Sigmoid colon (tissue), 7 donors: ENCODE measurements around the gene GFY. TPM values are rescaled to one million over a fixed set of nuclear protein-coding genes. Genes with fewer than 3 reads are reported as not detected.

Experiments
- DNase-seq: peaks from one replicate; pipeline ENCODE4 v3.0.0-alpha.2; 2019
- H3K27ac ChIP-seq, 4 donors: fragments of 200-600 bp; sonication (generic); one replicate each; pipeline ENCODE4 v1.5.1; 2016 to 2019; ENCODE audit warnings: mild to moderate bottlenecking in 1 of 4
- H3K27me3 ChIP-seq, 3 donors: fragments of 200-600 bp; sonication (generic); one replicate each; pipeline ENCODE4 v1.5.1; 2019; ENCODE audit warnings: mild to moderate bottlenecking in 1 of 3
- H3K36me3 ChIP-seq, 4 donors: fragments of 200-600 bp; sonication (generic); one replicate each; pipeline ENCODE4 v1.5.1; 2016 to 2019
- H3K4me1 ChIP-seq, 4 donors: fragments of 200-600 bp; sonication (generic); one replicate each; pipeline ENCODE4 v1.5.1; 2017 to 2019
- H3K4me3 ChIP-seq, 4 donors: fragments of 200-600 bp; sonication (generic); one replicate each; pipeline ENCODE4 v1.5.1; 2017 to 2019; ENCODE audit warnings: mild to moderate bottlenecking in 2 of 4, moderate library complexity in 1 of 4
- H3K9me3 ChIP-seq, 4 donors: fragments of 200-600 bp in 3 of 4; sonication (generic) in 3 of 4; one replicate each; pipeline versions ENCODE4 v1.5.1 to v1.6.1; 2013 to 2019
- EP300 ChIP-seq, 4 donors: sonication (generic); formaldehyde crosslinking; IDR thresholded peaks; one replicate each; pipeline ENCODE4 v1.6.1; 2017; ENCODE audit warnings: antibody characterized with exemption in 4 of 4
- POLR2A ChIP-seq, 2 donors: fragments of 450-650 bp; IDR thresholded peaks; one replicate each; pipeline ENCODE4 v1.6.1; 2016; ENCODE audit warnings: antibody characterized with exemption in 2 of 2, mild to moderate bottlenecking in 2 of 2, moderate library complexity in 2 of 2
- POLR2AphosphoS5 ChIP-seq, 4 donors: sonication (generic); formaldehyde crosslinking; IDR thresholded peaks; one replicate each; pipeline ENCODE4 v1.6.1; 2017; ENCODE audit warnings: antibody characterized with exemption in 4 of 4
- WGBS, 2 donors: extraction: QIAGEN DNeasy Blood & Tissue Kit; methylation state at CpG; one replicate each; pipeline ENCODE4 v1.1.7; 2013; 5-methylcytosine and 5-hydroxymethylcytosine counted together
- intact Hi-C: fragments of 100-400 bp; cut with DNase I; formaldehyde crosslinking; loops from one replicate; pipeline ENCODE4 v1.15.1; 2023
- polyA plus RNA-seq, 3 donors: library from polyadenylated mRNA; stranded (reverse); fragments of 200-250 nt; gene quantifications; one replicate each; pipeline ENCODE4 v1.2.3, GENCODE V29; 2013
- total RNA-seq, 4 donors: library from RNA; depleted of rRNA; stranded (reverse); fragments of >200 nt; gene quantifications; one replicate each; pipeline ENCODE4 v1.1.0, GENCODE V29; 2016
- TF ChIP-seq, protein P1 (sequence below), 4 experiments: fragments of 450-650 bp in 3 of 4; fragments of 200-600 bp in 1 of 4; IDR thresholded peaks; one replicate each; pipeline ENCODE4 v1.5.1; 2016 to 2019; ENCODE audit warnings: antibody characterized with exemption in 4 of 4, mild to moderate bottlenecking in 3 of 4, moderate library complexity in 2 of 4
- donor health status: healthy with polysubstance abuse.
- donor health status: Bipolar disorder and iron deficiency.
- donor health status: healthy.

GFY gene
- total and polyA plus RNA-seq, 7 donors = not detected

DNA sequence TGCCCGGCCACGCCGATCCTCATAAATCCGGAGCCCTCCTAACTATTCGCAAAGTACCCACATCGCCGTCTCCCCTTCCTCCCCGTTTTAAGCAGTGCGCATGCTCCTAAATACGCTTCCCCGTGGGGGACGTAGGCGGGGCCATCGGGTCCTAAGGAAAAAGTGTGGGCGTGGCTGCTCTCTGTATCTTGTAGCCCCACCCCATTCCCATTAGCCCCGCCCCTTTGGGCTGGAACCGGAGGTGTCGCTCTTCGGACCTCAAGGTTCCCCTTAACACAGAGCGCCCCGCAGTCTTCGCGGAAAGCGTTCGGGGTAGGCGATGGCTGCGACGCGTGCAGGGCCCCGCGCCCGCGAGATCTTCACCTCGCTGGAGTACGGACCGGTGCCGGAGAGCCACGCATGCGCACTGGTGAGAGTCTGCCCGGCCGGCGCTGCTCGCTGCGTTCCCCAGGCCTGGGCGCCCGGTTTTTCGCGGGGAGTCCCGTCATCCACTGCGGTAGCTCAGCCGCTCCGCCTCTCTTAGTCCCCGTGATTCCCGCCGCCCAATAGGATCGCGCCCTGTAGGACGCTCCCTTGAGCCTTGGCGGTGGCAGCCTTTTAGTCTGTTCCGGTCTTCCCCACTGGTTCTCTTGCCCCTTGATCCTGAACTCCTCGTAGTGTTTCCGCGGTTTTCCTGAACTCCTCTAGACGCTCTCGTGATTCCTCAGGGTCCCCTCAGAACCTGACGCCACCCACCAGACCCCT lies 28.0 kb downstream of the GFY start, which contains the start of gene ALDH16A1:
TSS of gene ALDH16A1 (plus strand) at position 213 of the 744 bp plus-strand sequence. CDS start at position 320, 107 bp downstream.
- H3K27ac ChIP-seq = peak within 1 kb of the TSS; percentile 96 to 99 (median 97)
- peak; percentile 99 for DNase-seq
- H3K9me3 ChIP-seq = no peaks in the 10 kb centered on the region
- TF ChIP-seq POLR2AphosphoS5 (IDR thresholded peaks at IDR 0.05) (peak; percentile 90 to 97 (median 96)), EP300 (IDR thresholded peaks at IDR 0.05) (peak in 1 of 4 donors; percentile 31), POLR2A (IDR thresholded peaks at IDR 0.05) (peak; percentile 69 to 89)
- TF ChIP-seq, protein P1, sequence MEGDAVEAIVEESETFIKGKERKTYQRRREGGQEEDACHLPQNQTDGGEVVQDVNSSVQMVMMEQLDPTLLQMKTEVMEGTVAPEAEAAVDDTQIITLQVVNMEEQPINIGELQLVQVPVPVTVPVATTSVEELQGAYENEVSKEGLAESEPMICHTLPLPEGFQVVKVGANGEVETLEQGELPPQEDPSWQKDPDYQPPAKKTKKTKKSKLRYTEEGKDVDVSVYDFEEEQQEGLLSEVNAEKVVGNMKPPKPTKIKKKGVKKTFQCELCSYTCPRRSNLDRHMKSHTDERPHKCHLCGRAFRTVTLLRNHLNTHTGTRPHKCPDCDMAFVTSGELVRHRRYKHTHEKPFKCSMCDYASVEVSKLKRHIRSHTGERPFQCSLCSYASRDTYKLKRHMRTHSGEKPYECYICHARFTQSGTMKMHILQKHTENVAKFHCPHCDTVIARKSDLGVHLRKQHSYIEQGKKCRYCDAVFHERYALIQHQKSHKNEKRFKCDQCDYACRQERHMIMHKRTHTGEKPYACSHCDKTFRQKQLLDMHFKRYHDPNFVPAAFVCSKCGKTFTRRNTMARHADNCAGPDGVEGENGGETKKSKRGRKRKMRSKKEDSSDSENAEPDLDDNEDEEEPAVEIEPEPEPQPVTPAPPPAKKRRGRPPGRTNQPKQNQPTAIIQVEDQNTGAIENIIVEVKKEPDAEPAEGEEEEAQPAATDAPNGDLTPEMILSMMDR (IDR thresholded peaks at IDR 0.05) = no peak
- 0% methylated on average over 66 of the region's 66 CpGs for WGBS, 2 donors
- intact Hi-C loops = loop anchor here (5.0 to 10.0 kb wide), 3 partner anchors 368 to 572 kb away; partner anchors contain the start of genes AKT1S1, SNRNP70, TBC1D17 and VRK3
- no peaks in the 10 kb centered on the region for H3K27me3 ChIP-seq
- peak within 1 kb of the TSS; percentile 51 to 66 (median 54) for H3K4me3 ChIP-seq
- H3K36me3 ChIP-seq = peaks cover 0 to 10% (median 6%) of the 10 kb centered on the region in 4 donors
- peaks cover 0 to 37% (median 16%) of the 10 kb centered on the region in 4 donors for H3K4me1 ChIP-seq

DNA sequence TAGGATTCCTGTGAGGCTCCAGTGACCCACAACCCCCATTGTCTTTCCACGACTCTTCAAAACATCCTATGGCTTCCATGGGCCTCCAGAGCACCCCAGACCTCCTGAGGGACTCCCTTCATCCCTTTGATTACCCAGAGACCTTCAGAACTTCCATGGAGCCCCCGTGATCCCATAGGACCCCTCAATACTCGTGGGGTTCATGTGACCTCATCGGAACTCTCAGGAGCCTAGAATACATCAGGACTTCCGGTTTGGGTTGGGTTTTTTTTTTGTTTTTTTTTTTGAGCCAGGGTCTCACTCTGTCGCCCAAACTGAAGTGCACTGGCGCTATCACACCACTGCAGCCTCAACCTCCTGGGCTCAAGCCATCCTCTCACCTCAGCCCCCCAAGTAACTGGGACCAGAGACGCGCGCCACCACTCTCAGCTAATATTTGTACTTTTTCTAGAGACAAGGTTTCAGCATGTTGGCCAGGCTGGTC lies 28.6 kb downstream of the GFY start:
- no peak for DNase-seq
- Histone ChIP-seq H3K4me1 (peaks cover 0 to 36% (median 15%) of the 10 kb centered on the region in 4 donors), H3K27ac (peak overlapping the region; percentile 96 to 99 (median 97)), H3K4me3 (peak overlapping the region; percentile 51 to 65 (median 52)), H3K9me3 (no peaks in the 10 kb centered on the region), H3K36me3 (peaks cover 0 to 8% (median 5%) of the 10 kb centered on the region in 4 donors), H3K27me3 (no peaks in the 10 kb centered on the region)
- WGBS, 2 donors = 39 to 41% methylated on average over 10 of the region's 10 CpGs
- intact Hi-C loops = loop anchor here (5.0 to 10.0 kb wide), 3 partner anchors 369 to 571 kb away; partner anchors contain the start of genes AKT1S1, SNRNP70, TBC1D17 and VRK3
- TF ChIP-seq, protein P1 (IDR thresholded peaks at IDR 0.05) = no peak
- TF ChIP-seq EP300 (IDR thresholded peaks at IDR 0.05) (no peak), POLR2AphosphoS5 (IDR thresholded peaks at IDR 0.05) (no peak), POLR2A (IDR thresholded peaks at IDR 0.05) (no peak)

DNA sequence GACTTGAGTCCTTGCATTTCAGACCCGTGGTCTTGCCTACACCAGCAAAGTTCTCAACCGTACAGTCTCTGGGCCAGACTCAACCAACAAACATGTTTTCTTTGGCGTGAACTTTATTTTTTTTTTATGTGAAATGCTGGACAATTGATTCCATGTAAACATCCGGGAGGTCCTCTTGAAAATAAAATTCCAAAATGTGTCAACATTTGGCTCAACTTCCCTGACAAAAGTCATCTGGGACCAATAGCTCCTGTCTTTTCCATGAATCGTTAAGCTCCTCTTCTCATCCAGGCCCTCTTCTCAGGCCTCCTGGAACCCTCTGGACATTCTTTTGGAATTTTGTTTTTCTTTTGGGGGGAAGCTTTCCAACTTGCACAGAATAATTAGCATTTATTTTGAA lies 30.6 kb downstream of the GFY start:
- H3K27ac ChIP-seq = peak overlapping the region; percentile 49 to 72 (median 55)
- no peak for TF ChIP-seq EP300 (IDR thresholded peaks at IDR 0.05)
- peak in 1 of 4 donors; percentile 8 for TF ChIP-seq POLR2AphosphoS5 (IDR thresholded peaks at IDR 0.05)
- peaks cover 0 to 30% (median 14%) of the 10 kb centered on the region in 4 donors for H3K4me1 ChIP-seq
- 77% methylated on average over 5 of the region's 5 CpGs for WGBS, 2 donors
- no peak for DNase-seq
- H3K4me3 ChIP-seq = no peak overlapping the region
- intact Hi-C loops = loop anchor here (10.0 kb wide), 2 partner anchors 371 to 569 kb away; partner anchors contain the start of genes SNRNP70, VRK3 and ZNF473
- no peaks in the 10 kb centered on the region for H3K27me3 ChIP-seq
- no peaks in the 10 kb centered on the region for H3K9me3 ChIP-seq
- peaks cover 0 to 18% (median 4%) of the 10 kb centered on the region in 4 donors for H3K36me3 ChIP-seq

DNA sequence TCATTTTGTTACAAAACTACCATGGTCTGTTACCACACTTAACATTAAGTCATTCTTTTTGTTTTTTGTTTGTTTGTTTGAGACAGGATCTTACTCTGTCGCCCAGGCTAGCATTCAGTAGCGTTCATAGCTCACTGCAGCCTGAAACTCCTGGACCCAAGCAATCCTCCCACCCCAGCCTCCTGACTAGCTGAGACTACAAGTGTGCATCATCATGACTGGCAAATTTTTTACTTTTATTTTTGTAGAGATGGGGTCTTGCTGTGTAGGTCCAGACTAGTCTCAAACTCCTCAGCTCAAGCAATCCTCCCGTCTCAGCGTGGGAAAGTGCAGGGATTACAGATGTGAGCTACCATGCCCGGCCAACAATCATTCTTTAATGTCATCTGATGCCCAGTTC lies 31.1 kb downstream of the GFY start:
- intact Hi-C loops = loop anchor here (10.0 kb wide), 2 partner anchors 372 to 568 kb away; partner anchors contain the start of genes SNRNP70, VRK3 and ZNF473
- WGBS, 2 donors = 81 to 85% methylated on average over 5 of the region's 5 CpGs
- no peak for DNase-seq
- H3K27ac ChIP-seq = peak overlapping the region; percentile 49 to 72 (median 55)
- no peak for TF ChIP-seq POLR2A (IDR thresholded peaks at IDR 0.05)
- no peak for TF ChIP-seq POLR2AphosphoS5 (IDR thresholded peaks at IDR 0.05)
- TF ChIP-seq, protein P1 (IDR thresholded peaks at IDR 0.05) = no peak
- no peak for TF ChIP-seq EP300 (IDR thresholded peaks at IDR 0.05)
- no peaks in the 10 kb centered on the region for H3K9me3 ChIP-seq
- H3K27me3 ChIP-seq = no peaks in the 10 kb centered on the region
- H3K4me1 ChIP-seq = peaks cover 0 to 24% (median 11%) of the 10 kb centered on the region in 4 donors
- H3K36me3 ChIP-seq = peaks cover 0 to 19% (median 4%) of the 10 kb centered on the region in 4 donors
- no peak overlapping the region for H3K4me3 ChIP-seq

DNA sequence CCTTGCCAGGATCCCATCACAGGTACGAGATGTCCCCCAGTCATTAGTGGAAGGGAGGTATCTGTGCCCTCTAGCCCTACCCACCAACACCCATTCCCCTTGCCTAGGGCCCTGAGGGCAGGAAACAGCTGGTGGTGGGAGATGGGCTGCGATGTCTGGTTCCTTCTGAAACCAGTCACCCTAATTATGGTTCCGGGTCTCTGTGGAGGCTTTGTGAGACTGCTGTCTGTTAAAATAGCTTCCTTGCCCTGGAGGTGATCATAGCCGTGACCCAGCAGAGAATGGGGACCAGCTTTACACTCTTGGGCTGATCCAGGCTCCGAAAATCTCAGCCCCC lies 33.3 kb downstream of the GFY start:
- Histone ChIP-seq H3K36me3 (peaks cover 0 to 30% (median 4%) of the 10 kb centered on the region in 4 donors), H3K27me3 (no peaks in the 10 kb centered on the region), H3K9me3 (no peaks in the 10 kb centered on the region), H3K4me1 (peaks cover 0 to 15% (median 11%) of the 10 kb centered on the region in 4 donors), H3K27ac (peak overlapping the region in 2 of 4 donors; percentile 1 to 72), H3K4me3 (no peak overlapping the region)
- intact Hi-C loops = loop anchor here (10.0 kb wide), 2 partner anchors 374 to 566 kb away; partner anchors contain the start of genes SNRNP70, VRK3 and ZNF473
- 84 to 90% methylated on average over 5 of the region's 5 CpGs for WGBS, 2 donors
- TF ChIP-seq POLR2A (IDR thresholded peaks at IDR 0.05) (no peak), EP300 (IDR thresholded peaks at IDR 0.05) (no peak), POLR2AphosphoS5 (IDR thresholded peaks at IDR 0.05) (no peak)
- TF ChIP-seq, protein P1 (IDR thresholded peaks at IDR 0.05) = no peak
- no peak for DNase-seq
